ENCODE results near the gene RARS2.

RARS2 gene

DNA sequence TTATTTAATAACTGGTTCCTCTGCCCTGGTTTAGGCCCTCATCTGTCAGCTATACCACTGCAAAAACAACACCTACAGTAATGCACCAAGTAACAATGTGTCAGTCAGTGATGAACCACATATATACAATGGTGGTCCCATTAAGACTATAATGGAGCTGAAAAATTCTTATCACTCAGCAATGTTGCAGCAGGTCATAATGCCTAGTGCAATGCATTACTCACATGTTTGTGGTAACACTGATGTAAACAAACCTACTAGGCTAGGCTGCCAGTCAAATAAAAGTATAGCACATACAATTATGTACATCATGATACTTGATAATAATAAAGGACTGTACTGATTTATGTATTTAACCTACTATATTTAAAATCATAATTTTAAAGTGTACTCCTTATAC lies 31.3 kb downstream of the RARS2 start:
- no peak for DNase-seq (ENCODE audit: low read depth in 1 of 2, low spot score in 1 of 2)
- TF ChIP-seq JUND (IDR thresholded peaks at IDR 0.05; ENCODE audit: low read depth), result no peak
- in situ Hi-C loops (cut with HindIII; ENCODE audit: low pct_unique_long_range_greater_than_20kb, low sequenced_read_pairs), result no loop called here

- in situ Hi-C loops (cut with HindIII; ENCODE audit: low pct_unique_long_range_greater_than_20kb, low sequenced_read_pairs), result no loop called here
- DNase-seq (ENCODE audit: low read depth in 1 of 2, low spot score in 1 of 2), result no peak
- TF ChIP-seq JUND (IDR thresholded peaks at IDR 0.05; ENCODE audit: low read depth), result no peak
These were observed 34.3 kb downstream of the RARS2 start for GRCh38 chr6:87555506-87555905.

DNA sequence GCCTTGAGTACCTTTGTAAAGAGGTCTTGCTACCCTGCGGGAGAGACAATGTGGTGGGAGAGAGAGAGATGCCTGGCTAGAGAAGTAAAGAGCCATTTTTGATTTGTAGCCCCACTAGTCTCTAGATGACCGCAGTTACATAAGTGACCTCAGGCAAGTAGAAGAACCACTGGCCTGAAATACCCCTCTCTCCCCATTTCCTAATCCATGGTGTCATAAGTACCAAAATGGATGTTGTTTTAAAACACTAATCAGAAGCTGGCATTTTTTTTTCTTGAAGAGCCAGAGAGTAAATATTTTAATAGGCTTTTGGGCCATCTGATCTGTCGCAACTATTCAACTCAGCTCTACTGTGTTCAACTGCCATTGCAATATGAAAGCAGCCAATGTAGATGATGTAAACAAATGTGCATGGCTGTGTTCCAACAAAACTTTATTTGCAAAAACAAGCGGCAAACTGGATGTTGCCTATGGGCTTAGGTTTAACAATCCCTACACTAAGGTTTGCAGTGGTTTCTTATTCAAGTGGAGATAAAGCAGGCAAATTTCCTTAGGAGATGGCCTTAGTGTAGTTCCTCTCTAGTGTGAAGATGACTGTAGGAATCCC lies 36.5 kb downstream of the RARS2 start:
- in situ Hi-C loops (cut with HindIII; ENCODE audit: low pct_unique_long_range_greater_than_20kb, low sequenced_read_pairs), result no loop called here
- DNase-seq (ENCODE audit: low read depth in 1 of 2, low spot score in 1 of 2), result peak in 1 of 2 experiments; percentile 12
- no peak for TF ChIP-seq JUND (IDR thresholded peaks at IDR 0.05; ENCODE audit: low read depth)

- in situ Hi-C loops (cut with HindIII; ENCODE audit: low pct_unique_long_range_greater_than_20kb, low sequenced_read_pairs), result no loop called here
These were observed 38.0 kb downstream of the RARS2 start for GRCh38 chr6:87551799-87552198.

DNA sequence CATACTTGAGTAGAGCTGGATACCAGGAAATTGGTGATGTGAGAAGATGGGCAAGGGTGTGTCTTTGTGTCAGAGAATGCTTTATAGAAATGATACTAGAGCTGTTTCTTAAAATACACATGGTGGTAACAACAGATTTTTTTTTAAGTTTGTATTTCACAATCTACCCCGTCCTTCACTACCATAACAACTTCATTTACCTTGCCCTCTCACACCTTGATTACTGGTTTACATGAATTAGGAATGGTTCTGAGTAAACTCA lies 45.4 kb downstream of the RARS2 start:
- in situ Hi-C loops (cut with HindIII; ENCODE audit: low pct_unique_long_range_greater_than_20kb, low sequenced_read_pairs), result no loop called here
- DNase-seq (ENCODE audit: low read depth in 1 of 2, low spot score in 1 of 2), result no peak
- no peak for TF ChIP-seq JUND (IDR thresholded peaks at IDR 0.05; ENCODE audit: low read depth)

More at GRCh38 chr6:87551799-87552198, 38.0 kb downstream of the RARS2 start:
- no peak for TF ChIP-seq JUND (IDR thresholded peaks at IDR 0.05; ENCODE audit: low read depth)
- DNase-seq (ENCODE audit: low read depth in 1 of 2, low spot score in 1 of 2), result no peak

GRCh38 chr6:87543696-87544473 lies 45.9 kb downstream of the RARS2 start:
- in situ Hi-C loops (cut with HindIII; ENCODE audit: low pct_unique_long_range_greater_than_20kb, low sequenced_read_pairs), result no loop called here
- no peak for TF ChIP-seq JUND (IDR thresholded peaks at IDR 0.05; ENCODE audit: low read depth)
- DNase-seq (ENCODE audit: low read depth in 1 of 2, low spot score in 1 of 2), result no peak

DNA sequence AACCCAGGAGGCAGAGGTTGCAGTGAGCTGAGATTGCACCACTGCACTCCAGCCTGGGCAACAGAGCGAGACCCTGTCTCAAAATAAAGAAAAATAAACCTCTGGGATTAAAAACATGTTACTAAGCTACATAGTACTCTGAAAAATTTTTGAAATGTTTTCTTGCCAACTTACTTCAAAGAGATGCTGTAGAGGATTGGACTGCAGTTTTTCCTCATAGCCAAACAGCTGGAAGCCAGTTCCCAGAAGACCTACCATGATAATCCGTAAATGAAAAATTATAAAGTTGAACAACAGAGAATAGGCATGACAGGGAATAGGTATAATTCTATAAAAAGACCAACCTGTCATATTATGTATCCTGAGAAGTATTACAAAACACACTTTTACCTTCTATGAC lies 48.0 kb downstream of the RARS2 start:
- in situ Hi-C loops (cut with HindIII; ENCODE audit: low pct_unique_long_range_greater_than_20kb, low sequenced_read_pairs), result no loop called here
- no peak for DNase-seq (ENCODE audit: low read depth in 1 of 2, low spot score in 1 of 2)
- no peak for TF ChIP-seq JUND (IDR thresholded peaks at IDR 0.05; ENCODE audit: low read depth)

- DNase-seq (ENCODE audit: low read depth in 1 of 2, low spot score in 1 of 2), result no peak
- in situ Hi-C loops (cut with HindIII; ENCODE audit: low pct_unique_long_range_greater_than_20kb, low sequenced_read_pairs), result no loop called here
These were observed 48.7 kb downstream of the RARS2 start for GRCh38 chr6:87541041-87541440.

DNA sequence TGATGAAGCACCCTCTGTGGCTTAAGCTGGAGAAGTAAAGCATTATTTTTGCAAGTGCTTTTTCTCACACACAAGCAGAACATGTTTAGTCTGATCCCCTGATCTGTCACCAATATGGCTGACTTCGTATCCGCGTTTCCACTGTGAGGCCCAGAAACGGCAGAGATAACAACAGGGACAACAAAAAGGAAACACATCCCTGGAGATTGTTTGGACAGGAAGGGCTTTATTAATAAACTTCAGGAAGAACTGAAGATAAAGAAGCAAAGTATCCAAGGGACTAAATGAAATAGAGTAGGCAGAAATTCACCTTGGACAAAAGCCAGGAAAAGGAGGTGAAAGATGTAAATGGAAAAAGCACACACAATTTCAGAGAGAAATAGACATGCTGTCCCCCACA lies 49.2 kb downstream of the RARS2 start:
- in situ Hi-C loops (cut with HindIII; ENCODE audit: low pct_unique_long_range_greater_than_20kb, low sequenced_read_pairs), result no loop called here
- no peak for TF ChIP-seq JUND (IDR thresholded peaks at IDR 0.05; ENCODE audit: low read depth)
- no peak for DNase-seq (ENCODE audit: low read depth in 1 of 2, low spot score in 1 of 2)

More at GRCh38 chr6:87541041-87541440, 48.7 kb downstream of the RARS2 start:
- no peak for TF ChIP-seq JUND (IDR thresholded peaks at IDR 0.05; ENCODE audit: low read depth)

GRCh38 chr6:87539554-87539953 lies 50.2 kb downstream of the RARS2 start:
- in situ Hi-C loops (cut with HindIII; ENCODE audit: low pct_unique_long_range_greater_than_20kb, low sequenced_read_pairs), result no loop called here
- no peak for DNase-seq (ENCODE audit: low read depth in 1 of 2, low spot score in 1 of 2)

GRCh38 chr6:87538510-87539260 lies 51.1 kb downstream of the RARS2 start:
- no peak for DNase-seq (ENCODE audit: low read depth in 1 of 2, low spot score in 1 of 2)
- in situ Hi-C loops (cut with HindIII; ENCODE audit: low pct_unique_long_range_greater_than_20kb, low sequenced_read_pairs), result no loop called here
- no peak for TF ChIP-seq JUND (IDR thresholded peaks at IDR 0.05; ENCODE audit: low read depth)

More at GRCh38 chr6:87539554-87539953, 50.2 kb downstream of the RARS2 start:
- no peak for TF ChIP-seq JUND (IDR thresholded peaks at IDR 0.05; ENCODE audit: low read depth)

DNA sequence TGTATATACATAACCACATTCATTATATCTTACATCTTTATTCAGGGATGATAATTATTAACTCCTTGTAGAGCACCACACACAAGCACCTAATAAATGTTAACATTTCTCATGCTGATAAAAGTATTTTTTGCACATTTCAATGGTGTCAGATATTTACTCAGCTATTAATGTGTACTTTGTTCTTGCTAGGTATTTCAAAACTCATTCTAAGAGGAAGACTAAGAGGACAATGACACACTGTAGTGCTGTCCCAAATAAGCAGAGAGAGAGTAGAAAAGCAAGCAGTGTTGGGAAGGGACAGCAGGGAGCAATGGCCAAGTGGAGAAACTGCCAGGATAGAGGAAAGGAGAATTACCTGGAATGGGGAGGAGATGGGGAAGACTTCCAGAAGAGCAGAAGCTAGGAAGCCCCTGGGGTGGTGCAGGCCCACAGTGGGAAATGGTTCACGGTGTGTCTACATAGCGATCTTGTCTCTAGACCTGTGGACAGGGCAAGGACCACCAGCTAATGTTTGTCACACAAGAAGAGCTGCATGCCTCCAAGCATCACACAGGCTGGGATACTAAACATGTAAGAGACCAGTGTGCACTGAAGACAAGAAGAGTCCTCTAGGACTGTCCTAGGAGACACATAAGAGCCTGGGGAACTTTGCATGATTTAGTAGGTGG lies 55.3 kb downstream of the RARS2 start:
- no peak for DNase-seq (ENCODE audit: low read depth in 1 of 2, low spot score in 1 of 2)
- in situ Hi-C loops (cut with HindIII; ENCODE audit: low pct_unique_long_range_greater_than_20kb, low sequenced_read_pairs), result no loop called here
- TF ChIP-seq JUND (IDR thresholded peaks at IDR 0.05; ENCODE audit: low read depth), result no peak

DNA sequence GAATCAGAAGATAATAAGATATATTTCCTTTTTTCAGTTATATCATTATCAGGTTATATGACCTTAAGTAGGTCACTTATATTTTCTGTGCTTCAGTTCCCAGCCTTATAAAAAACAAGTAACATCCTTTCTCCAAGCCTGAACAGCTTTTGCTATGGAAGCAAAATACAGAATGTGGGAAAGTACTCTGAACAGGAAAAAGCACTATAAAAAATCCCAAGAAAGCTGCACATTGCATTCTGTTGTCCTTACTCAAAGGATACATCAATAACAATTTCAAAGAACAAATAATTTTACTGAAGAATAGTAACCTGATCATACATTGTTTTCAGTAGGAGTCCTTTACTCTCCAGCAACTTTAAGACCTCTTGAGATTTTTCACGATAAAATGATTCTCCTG lies 60.6 kb downstream of the RARS2 start:
- no peak for TF ChIP-seq JUND (IDR thresholded peaks at IDR 0.05; ENCODE audit: low read depth)
- in situ Hi-C loops (cut with HindIII; ENCODE audit: low pct_unique_long_range_greater_than_20kb, low sequenced_read_pairs), result no loop called here
- no peak for DNase-seq (ENCODE audit: low read depth in 1 of 2, low spot score in 1 of 2)

All from T47D (cell line).